ENCODE measurements around the gene HACD2. TPM values are rescaled to one million over a fixed set of nuclear protein-coding genes. Genes with fewer than 3 reads are reported as not detected.

HACD2 gene
- total RNA-seq, 1 experiment from 2014 or later = 43.0 TPM

GRCh38 chr3:123543950-123544349 is 40.9 kb downstream of the HACD2 start:
- no peak overlapping the region for H2AFZ ChIP-seq (ENCODE audit: low read depth, low read length, poor library complexity, severe bottlenecking)
- H3K9me3 ChIP-seq (ENCODE audit: control insufficient read depth in 1 of 2, insufficient read depth in 1 of 2, low read depth in 1 of 2, low read length in 2 of 2) = no peaks in the 10 kb centered on the region
- ATAC-seq = no peak
- no peaks in the 10 kb centered on the region for H4K20me1 ChIP-seq (ENCODE audit: insufficient read depth)
- no peaks in the 10 kb centered on the region for H3K9me2 ChIP-seq (ENCODE audit: insufficient read depth)
- no peaks in the 10 kb centered on the region for H3K79me2 ChIP-seq (ENCODE audit: insufficient read depth, low read length)
- no TSS peak for BruUV-seq (replicated peaks)
- no peaks in the 10 kb centered on the region for H3K4me1 ChIP-seq (ENCODE audit: control insufficient read depth in 1 of 2, insufficient read depth in 2 of 2, low read length in 2 of 2)
- no peak overlapping the region for H3K4me2 ChIP-seq (ENCODE audit: low read length)
- RAD21 ChIA-PET (ENCODE audit: low non-redundant PET in 1 of 2, low total read pairs in 2 of 2, uncharacterized antibody in 2 of 2, unreplicated experiment in 2 of 2) = no interaction called here
- intact Hi-C loops (cut with micrococcal nuclease) = no loop called here
- H3K27me3 ChIP-seq (ENCODE audit: insufficient read depth, low read length) = no peaks in the 10 kb centered on the region
- no peak overlapping the region for H3K4me3 ChIP-seq (replicated peaks in 1 of 2; ENCODE audit: low read depth in 1 of 2, low read length in 2 of 2)
- CTCF ChIA-PET = interaction anchor here (0.9 kb wide), 1 partner anchor 15 kb away, joined by 4 read pairs; no protein-coding TSS in a partner anchor
- no peak overlapping the region for H3K27ac ChIP-seq (ENCODE audit: low read depth, low read length)
- no peak for DNase-seq (ENCODE audit: low read depth, low spot score)
- no peaks in the 10 kb centered on the region for H3K36me3 ChIP-seq (ENCODE audit: control insufficient read depth in 1 of 2, insufficient read depth in 2 of 2, low read length in 2 of 2)
- TF ChIP-seq SRF (IDR thresholded peaks at IDR 0.05; ENCODE audit: low read depth) = no peak
- TF ChIP-seq SIN3A (IDR thresholded peaks at IDR 0.05; ENCODE audit: low read depth) = no peak
- no peak for TF ChIP-seq JUND (IDR thresholded peaks at IDR 0.05)
- no peak for TF ChIP-seq POLR2AphosphoS5 (IDR thresholded peaks at IDR 0.05; ENCODE audit: low read depth, low read length)
- no peak for TF ChIP-seq FOSL1 (IDR thresholded peaks at IDR 0.05; ENCODE audit: low read depth)
- TF ChIP-seq EZH2phosphoT487 (IDR thresholded peaks at IDR 0.05; ENCODE audit: borderline replicate concordance) = no peak
- TF ChIP-seq CBX3 (IDR thresholded peaks at IDR 0.05; ENCODE audit: low read depth) = no peak
- TF ChIP-seq, protein P1, sequence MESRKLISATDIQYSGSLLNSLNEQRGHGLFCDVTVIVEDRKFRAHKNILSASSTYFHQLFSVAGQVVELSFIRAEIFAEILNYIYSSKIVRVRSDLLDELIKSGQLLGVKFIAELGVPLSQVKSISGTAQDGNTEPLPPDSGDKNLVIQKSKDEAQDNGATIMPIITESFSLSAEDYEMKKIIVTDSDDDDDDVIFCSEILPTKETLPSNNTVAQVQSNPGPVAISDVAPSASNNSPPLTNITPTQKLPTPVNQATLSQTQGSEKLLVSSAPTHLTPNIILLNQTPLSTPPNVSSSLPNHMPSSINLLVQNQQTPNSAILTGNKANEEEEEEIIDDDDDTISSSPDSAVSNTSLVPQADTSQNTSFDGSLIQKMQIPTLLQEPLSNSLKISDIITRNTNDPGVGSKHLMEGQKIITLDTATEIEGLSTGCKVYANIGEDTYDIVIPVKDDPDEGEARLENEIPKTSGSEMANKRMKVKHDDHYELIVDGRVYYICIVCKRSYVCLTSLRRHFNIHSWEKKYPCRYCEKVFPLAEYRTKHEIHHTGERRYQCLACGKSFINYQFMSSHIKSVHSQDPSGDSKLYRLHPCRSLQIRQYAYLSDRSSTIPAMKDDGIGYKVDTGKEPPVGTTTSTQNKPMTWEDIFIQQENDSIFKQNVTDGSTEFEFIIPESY (IDR thresholded peaks at IDR 0.05; ENCODE audit: extremely low read depth, insufficient replicate concordance, low read length) = no peak
- no peak for TF ChIP-seq RAD21 (IDR thresholded peaks at IDR 0.05; ENCODE audit: low read depth)
- TF ChIP-seq POLR2A (IDR thresholded peaks at IDR 0.05; ENCODE audit: borderline replicate concordance, extremely low read depth, insufficient read depth, insufficient read length) = no peak
- TF ChIP-seq TCF7L2 (IDR thresholded peaks at IDR 0.05; ENCODE audit: borderline replicate concordance, extremely low read depth, insufficient read depth, insufficient read length) = no peak
- TF ChIP-seq ELF1 (IDR thresholded peaks at IDR 0.05; ENCODE audit: borderline replicate concordance, low read depth) = no peak
- TF ChIP-seq ZFX (IDR thresholded peaks at IDR 0.05) = no peak
- no peak for TF ChIP-seq CTCF (IDR thresholded peaks at IDR 0.05 in 2 of 3, conservative IDR thresholded peaks at IDR 0.05 in 1 of 3; ENCODE audit: borderline replicate concordance in 1 of 3, insufficient read depth in 1 of 3, low read depth in 2 of 3, low read length in 2 of 3)
- TF ChIP-seq REST (IDR thresholded peaks at IDR 0.05; ENCODE audit: low read depth) = no peak
- TF ChIP-seq CEBPB (IDR thresholded peaks at IDR 0.05; ENCODE audit: low read depth) = no peak
- TF ChIP-seq, protein P2, sequence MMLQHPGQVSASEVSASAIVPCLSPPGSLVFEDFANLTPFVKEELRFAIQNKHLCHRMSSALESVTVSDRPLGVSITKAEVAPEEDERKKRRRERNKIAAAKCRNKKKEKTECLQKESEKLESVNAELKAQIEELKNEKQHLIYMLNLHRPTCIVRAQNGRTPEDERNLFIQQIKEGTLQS (IDR thresholded peaks at IDR 0.05) = no peak
- POLR2A ChIA-PET = no interaction called here
- H3K9ac ChIP-seq (ENCODE audit: low read length) = no peak overlapping the region

All from HCT116 (cell line).